GM21526 (cell line): Measurements from ENCODE around the gene PDP2.
"Not testable (repeated sequence)": the region's sequence is repeated elsewhere in the genome, so short reads cannot be mapped to it uniquely, and the experiment has no call there.

Experiments
- ATAC-seq: cut with Tn5 transposase; IDR thresholded peaks from one replicate; pipeline ENCODE4 v1.9.1; 2021; ENCODE audit warnings: moderate library complexity; ENCODE audit not compliant: unreplicated experiment, low FRiP score

Gene PDP2

DNA sequence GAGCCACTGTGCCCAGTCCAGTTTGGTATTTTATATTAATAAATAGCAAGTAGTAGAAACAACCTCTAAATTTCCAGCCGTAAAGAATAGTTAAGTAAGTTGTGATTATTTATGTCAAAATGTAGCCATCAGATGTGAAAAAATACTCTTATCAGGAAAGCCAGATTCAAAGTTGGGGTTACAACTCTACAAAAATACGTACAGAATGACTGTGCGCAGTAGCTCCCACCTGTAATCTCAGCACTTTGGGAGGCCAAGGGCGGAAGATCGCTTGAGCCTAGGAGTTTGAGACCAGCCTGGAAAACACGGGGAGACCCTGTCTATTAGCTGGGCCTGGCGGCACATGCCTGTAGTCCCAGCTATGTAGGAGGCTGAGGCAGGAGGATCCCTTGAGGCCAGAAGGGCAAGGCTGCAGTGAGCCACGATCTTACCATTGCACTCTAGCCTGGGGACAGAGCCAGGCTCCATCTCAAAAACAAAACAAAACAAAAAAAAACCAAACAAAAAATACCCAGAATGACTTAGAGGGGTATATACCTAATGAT is 1.7 kb downstream of the PDP2 start:
- no peak for ATAC-seq

DNA sequence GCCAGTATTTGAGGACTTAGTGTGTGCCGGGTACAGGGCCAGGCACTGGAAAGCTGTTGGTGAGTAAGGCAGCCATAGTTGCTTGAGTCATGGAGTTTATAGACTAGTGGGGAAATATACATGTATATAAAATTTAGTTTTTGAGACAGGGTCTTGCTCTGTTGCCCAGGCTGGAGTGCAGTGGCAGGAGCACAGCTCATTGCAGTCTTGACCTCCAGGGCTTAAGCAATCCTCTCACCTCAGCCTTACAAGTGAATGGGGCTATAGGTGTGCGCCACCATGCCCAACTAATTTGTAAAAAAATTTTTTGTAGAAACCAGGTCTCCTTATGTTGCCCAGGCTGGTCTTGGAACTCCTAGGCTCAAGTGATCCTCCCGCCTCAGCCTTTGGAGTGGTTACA is 2.4 kb downstream of the PDP2 start:
- no peak for ATAC-seq

DNA sequence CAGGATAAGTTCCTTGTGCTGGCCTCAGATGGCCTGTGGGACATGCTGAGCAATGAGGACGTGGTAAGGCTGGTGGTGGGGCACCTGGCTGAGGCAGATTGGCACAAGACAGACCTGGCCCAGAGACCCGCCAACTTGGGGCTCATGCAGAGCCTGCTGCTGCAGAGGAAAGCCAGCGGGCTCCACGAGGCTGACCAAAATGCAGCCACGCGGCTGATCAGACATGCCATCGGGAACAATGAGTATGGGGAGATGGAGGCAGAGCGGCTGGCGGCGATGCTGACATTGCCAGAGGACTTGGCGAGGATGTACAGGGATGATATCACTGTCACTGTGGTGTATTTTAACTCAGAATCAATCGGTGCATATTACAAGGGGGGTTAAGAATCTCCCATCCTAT is 5.2 kb downstream of the PDP2 start:
- ATAC-seq: no peak

DNA sequence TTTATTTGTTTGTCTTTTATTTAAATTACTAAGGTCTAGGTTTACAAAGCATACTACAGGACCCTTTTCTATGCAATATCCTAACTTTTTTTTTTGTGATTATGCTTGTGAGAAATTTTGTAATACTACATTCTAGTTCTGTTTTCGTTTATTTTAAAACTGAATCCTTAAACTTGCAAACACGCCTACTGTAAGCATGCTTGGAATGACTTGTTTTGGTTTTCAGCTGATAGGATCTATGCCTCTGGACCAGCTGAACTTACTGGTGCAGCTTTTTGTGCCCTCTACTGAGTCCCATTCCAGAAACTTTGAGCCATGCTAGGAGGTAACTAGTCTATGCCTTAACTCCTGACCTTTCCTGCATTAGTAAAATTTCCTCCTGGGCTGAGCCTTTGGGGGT is 6.0 kb downstream of the PDP2 start:
- no peak for ATAC-seq

DNA sequence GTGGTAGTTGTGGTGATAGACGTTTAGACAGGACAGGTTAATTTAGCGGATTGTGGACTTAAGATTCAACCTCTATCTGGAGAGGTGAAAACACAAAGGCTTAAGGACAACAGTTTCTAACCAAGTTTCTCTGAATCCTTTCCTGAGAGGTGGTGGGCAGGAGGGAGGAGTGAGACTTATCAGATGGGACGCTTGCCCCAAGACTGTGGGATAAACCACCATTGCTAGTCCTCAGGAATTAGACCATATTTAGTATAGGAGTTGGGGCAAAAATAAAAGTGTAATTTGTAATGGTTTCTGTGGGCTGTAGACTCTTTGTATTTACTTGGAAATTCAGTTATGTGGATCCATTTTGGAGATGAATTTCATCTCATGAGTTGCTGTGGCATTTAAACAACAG is 6.6 kb downstream of the PDP2 start:
- no peak for ATAC-seq

DNA sequence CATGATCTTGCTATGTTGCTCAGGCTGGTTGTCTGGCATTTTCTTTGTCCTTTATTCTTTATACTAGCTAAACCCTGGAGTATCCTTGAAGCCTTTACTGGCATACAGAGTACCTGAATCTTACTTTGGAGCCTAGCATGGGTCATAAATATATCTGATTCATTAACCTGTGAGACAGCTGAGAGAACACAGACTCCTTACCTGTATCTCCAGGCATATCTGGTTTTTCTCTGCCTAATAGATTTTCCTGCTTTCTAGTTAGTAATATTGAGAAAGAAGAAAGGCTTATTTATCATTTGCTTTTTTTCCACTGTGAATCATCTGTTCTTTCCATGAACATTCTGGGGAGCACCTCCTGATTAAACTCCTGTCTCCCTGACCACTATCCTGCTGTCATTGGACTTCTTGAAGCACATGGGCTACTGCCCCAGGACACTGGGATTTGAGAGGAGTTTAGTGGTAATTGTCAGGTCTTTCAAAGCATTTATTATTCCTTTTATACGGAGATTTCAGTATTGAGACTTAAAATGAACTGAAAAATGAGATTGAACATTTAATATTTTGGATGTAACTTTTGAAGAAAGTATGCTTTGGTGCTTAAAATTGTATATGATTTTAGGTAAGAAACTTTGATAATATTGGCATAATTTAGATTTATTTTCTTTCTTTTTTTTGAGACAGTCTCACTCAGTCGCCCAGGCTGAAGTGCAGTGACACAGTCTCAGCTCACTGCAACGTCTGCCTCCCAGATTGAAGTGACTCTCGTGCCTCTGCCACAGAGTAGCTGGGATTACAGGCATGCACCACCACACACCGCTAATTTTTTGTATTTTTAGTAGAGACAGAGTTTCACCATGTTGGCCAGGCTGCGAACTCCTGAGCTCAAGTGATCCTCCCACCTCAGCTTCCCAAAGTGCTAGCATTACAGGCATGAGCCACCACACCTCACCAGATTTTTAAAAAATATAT is 8.6 kb downstream of the PDP2 start:
- no peak for ATAC-seq

DNA sequence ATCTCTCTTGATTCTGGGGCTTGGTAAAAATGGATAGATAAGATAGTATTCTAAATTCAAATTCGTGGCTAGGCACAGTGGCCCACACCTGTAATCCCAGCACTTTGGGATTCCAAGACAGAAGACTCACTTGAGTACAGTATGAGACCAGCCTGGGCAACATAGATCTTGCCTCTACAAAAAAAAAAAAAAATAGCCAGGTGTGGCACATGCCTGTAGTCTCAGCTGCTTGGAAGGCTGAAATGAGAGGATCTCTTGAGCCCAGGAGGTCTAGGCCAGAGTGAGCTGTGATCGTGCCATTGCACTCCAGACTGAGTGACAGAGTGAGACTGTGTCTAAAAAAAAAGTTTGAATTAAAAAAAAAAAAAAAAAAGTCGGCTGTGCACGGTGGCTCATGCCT is 9.3 kb downstream of the PDP2 start:
- no peak for ATAC-seq

DNA sequence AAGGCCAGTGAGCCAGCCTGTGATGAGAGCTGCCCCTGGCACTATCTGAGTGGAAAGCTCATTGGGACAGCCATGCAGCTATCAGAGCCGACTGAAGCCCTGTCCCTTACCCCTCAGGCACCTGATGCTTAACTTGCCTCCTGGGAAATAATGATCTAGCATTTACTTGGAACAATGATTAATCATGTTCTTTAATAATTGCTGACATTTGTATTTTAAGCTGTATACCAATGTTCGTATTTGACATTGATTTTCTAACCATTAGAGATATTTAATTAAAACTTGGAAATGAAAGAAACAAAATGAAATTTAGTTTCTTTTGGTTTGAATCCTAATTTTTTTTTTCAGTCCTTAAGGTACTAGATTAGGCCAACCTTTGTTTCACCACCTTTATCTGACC is 10.5 kb downstream of the PDP2 start:
- no peak for ATAC-seq

DNA sequence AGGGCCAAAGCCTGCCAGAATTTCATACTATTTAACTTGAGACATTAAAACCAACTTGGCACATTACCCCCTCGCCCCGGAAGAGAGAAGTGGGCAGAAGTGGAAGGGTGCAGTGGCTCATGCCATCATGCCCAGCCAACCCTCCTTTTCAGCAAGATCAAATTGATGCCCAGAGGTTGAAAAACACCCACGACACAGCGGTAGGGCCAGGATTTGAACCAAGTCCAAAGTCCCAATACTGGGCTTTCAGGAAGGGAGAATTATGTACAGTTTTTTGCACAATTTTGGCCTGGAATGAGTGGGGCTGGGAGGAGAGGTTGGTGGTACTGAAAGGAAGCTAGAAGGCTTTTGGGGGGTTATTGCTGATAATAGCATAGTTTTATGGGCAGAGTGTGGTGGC is 11.0 kb downstream of the PDP2 start:
- ATAC-seq: no peak

DNA sequence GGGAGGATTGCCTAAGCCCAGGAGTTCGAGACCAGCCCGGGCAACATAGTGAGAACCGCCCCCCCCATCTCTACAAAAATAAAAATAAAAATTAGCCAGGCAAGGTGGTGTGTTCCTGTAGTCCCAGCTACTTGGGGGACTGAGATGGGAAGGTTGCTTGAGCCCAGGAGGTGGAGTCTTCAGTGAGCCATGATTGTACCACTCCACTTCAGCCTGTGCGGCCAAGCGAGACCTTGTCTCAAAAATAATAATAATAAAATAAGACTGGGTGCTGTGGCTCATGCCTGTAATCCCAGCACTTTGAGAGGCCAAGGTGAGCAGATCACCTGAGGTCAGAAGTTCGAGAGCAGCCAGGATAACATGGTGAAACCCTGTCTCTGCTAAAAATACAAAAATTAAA is 11.5 kb downstream of the PDP2 start:
- ATAC-seq: no peak

DNA sequence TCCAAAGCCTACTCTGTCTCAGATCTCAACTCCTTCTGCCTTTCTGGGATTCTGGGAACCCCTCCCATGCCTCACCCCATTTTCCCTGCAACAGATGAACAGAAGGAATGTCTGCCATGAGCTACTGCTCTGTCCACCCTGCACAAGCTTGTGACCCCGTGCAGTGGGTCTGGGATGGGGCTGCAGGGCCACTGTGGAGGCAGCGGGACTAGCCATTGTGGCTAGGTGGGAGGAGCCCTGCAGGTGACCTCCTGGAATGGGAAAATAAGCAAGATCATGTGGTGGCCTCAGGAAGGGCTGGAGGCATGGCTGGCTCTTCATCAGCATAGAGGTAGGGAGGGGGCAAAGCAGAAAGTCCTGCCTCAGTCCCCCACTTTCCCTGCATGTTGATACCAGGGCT is 13.7 kb downstream of the PDP2 start:
- no peak for ATAC-seq

DNA sequence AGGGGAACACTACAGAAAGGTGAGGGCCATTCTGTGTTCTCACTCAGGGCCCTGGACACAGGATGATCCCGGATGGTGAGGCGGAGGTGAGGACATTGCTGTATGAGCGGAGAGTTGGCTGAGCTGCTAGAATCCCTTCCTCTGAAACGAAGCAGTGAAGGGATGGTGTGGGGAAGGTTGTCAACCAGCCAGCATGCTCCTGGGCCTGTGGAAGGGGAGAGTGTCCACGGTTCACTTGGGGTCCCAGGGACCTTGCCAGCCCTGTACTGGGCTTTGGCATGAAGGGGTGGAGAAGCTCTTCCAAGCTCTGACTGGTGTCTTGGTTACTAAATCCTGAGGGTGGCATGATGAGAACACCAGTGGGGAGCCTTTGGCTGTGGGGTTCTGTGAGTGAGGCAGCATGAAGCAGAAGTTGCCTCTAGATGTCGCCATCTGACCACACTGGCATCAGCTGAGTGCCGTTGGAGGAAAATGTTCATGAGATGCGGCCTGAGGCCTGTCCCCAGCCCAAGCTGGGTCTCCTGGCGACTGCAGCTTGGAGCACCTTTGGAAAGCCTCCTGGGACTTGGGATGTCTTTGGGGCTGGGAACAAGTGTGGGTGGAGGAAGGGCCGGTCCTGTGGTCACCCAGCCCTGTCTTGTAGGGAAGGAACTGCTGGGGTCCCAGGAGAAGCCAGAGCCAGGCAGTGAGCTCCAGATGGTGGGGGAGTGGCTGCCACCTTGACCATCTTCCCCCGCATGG is 14.8 kb downstream of the PDP2 start:
- peak; percentile 56 for ATAC-seq

DNA sequence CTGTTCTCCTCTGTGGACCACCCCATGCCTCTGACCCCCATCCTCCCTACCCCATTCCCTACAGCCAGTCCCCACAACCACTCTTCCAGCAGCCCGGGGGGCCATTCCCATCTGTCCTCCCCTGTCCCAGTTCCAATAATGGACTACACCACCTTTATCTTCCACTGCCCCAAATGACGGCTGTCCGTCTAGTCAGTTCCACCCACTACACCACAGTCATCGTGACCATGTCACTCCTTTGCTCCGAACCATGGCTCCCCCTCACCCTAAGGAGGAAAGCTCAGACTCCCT is 15.3 kb downstream of the PDP2 start:
- ATAC-seq: no peak

DNA sequence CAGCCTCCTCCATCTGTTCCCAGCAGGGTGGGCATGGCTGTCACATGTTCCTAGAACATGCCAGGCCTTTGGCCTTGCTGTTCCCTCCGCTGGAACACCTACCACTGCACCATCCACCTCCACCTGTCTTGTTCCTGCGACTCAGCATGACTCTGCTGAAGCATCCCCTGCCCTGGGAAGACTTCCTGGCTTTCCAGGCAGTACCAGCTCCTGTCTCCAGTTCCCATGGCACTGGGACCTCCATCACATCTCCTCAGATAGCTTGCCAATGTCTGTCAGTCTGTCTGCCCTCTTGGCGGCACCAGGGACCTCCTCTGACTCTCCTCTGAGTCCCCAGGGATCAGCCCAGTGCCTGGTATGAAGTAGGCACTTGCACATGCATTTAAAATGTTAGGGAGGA is 15.7 kb downstream of the PDP2 start:
- no peak for ATAC-seq

DNA sequence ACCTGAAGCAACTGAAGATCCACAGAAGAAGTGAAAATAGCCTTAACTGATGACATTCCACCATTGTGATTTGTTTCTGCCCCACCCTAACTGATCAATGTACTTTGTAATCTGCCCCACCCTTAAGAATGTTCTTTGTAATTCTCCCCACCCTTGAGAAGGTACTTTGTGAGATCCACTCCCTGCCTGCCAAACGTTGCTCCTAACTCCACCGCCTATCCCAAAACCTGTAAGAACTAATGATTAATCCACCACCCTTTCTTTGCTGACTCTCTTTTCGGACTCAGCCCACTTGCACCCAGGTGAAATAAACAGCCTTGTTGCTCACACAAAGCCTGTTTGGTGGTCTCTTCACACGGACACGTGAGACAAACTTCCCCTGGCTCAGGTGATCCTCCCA is 16.4 kb downstream of the PDP2 start:
- not testable (repeated sequence) for ATAC-seq

DNA sequence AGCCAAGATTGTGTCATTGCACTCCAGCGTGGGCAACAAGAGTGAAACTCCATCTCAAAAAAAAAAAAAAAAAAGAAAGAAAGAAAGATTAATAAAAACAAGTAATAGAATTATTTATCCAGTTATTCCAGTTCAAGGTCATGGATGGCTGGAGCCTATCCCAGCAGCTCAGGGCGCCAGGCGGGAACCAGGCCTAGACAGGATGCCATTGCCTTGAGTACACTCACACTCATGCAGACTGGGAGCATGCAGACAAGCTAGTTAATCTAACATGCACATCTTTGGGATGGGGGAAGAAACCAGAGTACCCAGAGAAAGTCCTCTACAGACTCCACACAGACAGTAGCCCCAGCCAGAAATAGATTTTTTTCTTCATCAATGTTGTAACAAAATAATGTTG is 17.9 kb downstream of the PDP2 start:
- no peak for ATAC-seq

DNA sequence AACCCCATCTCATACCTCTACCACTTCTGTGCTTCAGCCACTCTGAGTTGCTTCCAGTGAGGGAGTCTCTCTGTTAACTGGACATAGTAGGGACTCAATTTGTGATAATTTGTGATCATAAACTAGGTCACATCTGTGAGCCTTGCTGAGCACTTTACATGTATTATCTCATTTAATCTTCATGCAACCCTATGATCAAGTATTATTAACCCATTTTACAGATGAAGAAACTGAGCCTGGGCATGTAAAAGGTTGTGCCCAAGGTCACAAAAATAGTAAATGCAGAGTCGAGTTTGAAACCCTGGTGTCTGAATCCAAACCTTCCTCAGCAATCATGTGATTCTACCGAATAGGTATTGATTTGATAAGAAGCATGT is 18.6 kb downstream of the PDP2 start:
- ATAC-seq: no peak

DNA sequence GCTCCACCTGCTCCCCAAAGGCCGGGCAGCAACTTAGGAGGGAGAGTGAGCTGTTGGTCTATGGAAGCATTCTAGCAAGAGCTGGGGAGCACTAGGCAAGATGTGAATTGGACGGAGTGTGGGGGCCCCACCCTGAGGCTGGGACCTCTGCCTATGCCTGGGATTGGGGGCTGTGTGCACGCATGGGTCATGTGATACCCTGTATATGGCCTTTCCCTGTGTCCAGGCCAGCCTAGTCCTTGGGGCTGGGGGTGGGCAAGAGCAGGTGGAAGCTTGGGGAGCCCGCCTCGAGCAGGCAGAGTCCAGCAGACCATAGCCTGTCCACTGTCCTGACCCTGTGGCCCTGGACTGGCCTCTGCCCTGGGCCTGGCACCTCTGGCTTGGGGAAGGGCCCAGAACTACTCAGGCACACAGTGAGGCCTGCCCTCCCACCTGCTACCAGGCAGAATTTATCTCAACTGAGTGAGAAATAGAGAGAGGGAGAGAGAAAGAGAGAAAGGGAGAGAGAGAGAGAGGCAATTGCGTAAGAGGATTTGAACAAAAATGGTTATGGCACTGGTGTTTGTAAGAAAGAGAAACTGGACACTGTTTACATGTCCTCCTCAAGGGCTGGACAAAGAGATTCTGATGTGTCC is 19.1 kb downstream of the PDP2 start:
- ATAC-seq: no peak

DNA sequence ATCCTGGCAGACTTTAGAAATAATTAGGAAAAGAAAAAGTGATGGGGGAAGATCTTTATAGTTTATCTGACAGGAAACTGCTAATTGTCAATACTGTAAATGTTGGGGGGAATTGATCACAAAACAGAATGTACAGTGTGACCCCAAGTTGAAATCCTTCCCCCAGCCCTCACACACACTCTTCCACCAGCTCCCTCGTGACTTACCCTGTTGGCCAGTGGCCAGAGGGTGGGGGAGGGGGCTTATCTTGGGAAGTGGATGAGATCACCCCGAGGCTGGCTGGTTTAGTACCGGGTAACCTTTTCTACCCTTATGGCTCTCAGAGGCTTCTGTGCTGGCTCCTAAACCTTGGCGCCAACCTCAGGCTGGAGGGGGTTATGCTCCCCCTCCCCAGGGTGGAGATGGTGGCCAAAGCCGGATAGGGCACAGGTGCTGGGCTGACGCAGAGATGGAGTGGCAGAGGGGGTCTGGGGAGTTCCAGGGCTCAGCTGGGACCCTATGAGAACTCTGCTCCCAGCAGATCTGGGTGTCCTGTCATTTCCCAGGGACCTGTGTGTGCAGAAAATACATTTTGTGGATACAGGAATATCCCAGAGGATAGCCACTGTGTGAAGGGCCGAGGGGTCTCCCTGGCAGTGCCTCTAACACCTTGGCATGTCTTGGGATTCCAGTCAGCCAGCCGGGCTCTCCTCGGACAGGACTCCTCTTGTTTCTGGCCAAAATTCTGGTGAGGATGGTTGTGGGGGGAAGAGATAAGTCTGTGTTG is 19.8 kb downstream of the PDP2 start:
- ATAC-seq: no peak

DNA sequence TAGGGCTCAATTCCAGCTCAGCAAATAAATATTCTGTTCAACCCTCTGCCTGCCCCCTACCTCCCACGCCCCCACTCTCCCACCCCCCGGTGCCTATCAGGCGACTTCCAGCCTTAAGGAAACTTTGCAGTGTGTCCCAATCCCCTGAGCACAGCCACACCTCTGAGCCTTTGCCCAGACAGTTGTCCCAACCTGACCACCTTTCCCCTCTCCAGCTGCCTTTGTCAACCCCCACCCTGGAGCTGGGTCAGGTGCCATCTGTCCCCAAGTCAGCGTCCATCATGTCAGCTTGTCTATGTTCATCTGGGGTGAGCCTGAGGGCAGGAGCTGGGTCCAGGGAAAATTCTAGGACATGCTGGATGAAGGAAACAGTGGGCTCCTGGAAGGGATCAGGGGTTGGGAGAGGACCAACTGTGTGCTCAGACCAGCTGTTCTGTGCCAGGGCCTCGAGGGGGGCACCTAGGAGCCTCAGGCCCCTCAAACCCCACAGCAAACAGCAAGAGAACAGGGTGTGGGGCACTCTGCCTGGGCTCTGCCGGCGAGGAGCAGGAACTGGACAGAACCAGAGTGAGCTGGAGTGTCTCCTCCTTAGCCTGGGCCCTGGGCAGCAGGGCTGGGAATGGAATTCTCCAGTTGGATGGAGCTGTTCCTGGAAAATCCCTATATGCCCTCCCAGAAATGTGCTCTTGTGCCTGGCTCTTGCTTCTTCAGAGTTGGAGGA is 20.6 kb downstream of the PDP2 start:
- no peak for ATAC-seq
